CD14-positive monocyte (primary cell): Measurements from ENCODE around the gene BPIFB1. TPM values are rescaled to one million over a fixed set of nuclear protein-coding genes. Genes with fewer than 3 reads are reported as not detected.

Experiments used
- DNase-seq, 3 donors: peaks; one replicate each; pipeline ENCODE4 v3.0.0-alpha.2; 2011 to 2022
- H2AFZ ChIP-seq: 2 replicates; pipeline ENCODE4 v1.6.0; 2012; ENCODE audit warnings: mild to moderate bottlenecking, low read depth, low read length, inconsistent platforms; ENCODE audit not compliant: insufficient read depth, poor library complexity, severe bottlenecking
- H3K27ac ChIP-seq, 2 donors: 1 replicate in 1 of 2; 2 replicates in 1 of 2; pipeline ENCODE4 v1.5.1; 2012 to 2013; ENCODE audit warnings: low read length in 2 of 2, control low read depth in 1 of 2, inconsistent platforms in 1 of 2, low read depth in 1 of 2, mild to moderate bottlenecking in 1 of 2
- H3K27me3 ChIP-seq, 2 donors: one replicate each; pipeline versions ENCODE4 v1.6.0 to v1.6.1; 2011 to 2013; ENCODE audit warnings: low read length in 2 of 2; ENCODE audit not compliant: control insufficient read depth in 2 of 2, insufficient read depth in 2 of 2
- H3K36me3 ChIP-seq, 2 donors: replicated peaks in 1 of 2; 1 replicate in 1 of 2; 2 replicates in 1 of 2; pipeline versions ENCODE4 v1.5.1 to v1.6.1; 2012 to 2013; ENCODE audit warnings: low read length in 2 of 2, control low read depth in 1 of 2, inconsistent platforms in 1 of 2, mild to moderate bottlenecking in 1 of 2; ENCODE audit not compliant: insufficient read depth in 2 of 2, control insufficient read depth in 1 of 2
- H3K4me1 ChIP-seq, 2 donors: 1 replicate in 1 of 2; 2 replicates in 1 of 2; pipeline versions ENCODE4 v1.5.1 to v1.6.1; 2012 to 2013; ENCODE audit warnings: low read length in 2 of 2, control low read depth in 1 of 2, inconsistent platforms in 1 of 2, mild to moderate bottlenecking in 1 of 2, moderate library complexity in 1 of 2; ENCODE audit not compliant: insufficient read depth in 2 of 2, control insufficient read depth in 1 of 2
- H3K4me2 ChIP-seq: replicated peaks from 2 replicates; pipeline ENCODE3; 2012; ENCODE audit warnings: low read length, moderate library complexity, mild to moderate bottlenecking; ENCODE audit not compliant: poor library complexity, severe bottlenecking; ENCODE audit errors: extremely low read depth
- H3K4me3 ChIP-seq, 3 experiments: fragments of 200-600 bp in 1 of 3; sonication (generic) in 1 of 3; replicated peaks in 1 of 3; 1 replicate in 2 of 3; 2 replicates in 1 of 3; pipeline ENCODE4 v1.5.1; 2011 to 2013; ENCODE audit warnings: low read length in 3 of 3, mild to moderate bottlenecking in 3 of 3, control low read depth in 2 of 3, low read depth in 2 of 3, inconsistent platforms in 1 of 3, moderate library complexity in 1 of 3
- H3K79me2 ChIP-seq: 2 replicates; pipeline ENCODE4 v1.6.0; 2012; ENCODE audit warnings: mild to moderate bottlenecking, control low read depth, inconsistent platforms, low read length, moderate library complexity; ENCODE audit not compliant: insufficient read depth
- H3K9ac ChIP-seq: 2 replicates; pipeline ENCODE4 v1.6.0; 2017; ENCODE audit warnings: low read length, mild to moderate bottlenecking; ENCODE audit not compliant: insufficient read depth, poor library complexity, severe bottlenecking
- H3K9me3 ChIP-seq, 2 donors: replicated peaks in 1 of 2; 1 replicate in 1 of 2; 2 replicates in 1 of 2; pipeline versions ENCODE4 v1.5.1 to v1.6.1; 2012 to 2013; ENCODE audit warnings: low read length in 2 of 2, control low read depth in 1 of 2; ENCODE audit not compliant: control insufficient read depth in 1 of 2, insufficient read depth in 1 of 2
- H4K20me1 ChIP-seq: 2 replicates; pipeline ENCODE4 v1.6.0; 2012; ENCODE audit warnings: mild to moderate bottlenecking, low read length, control low read depth, moderate library complexity; ENCODE audit not compliant: insufficient read depth
- H3K27ac Mint-ChIP-seq, 7 donors: one replicate each; pipeline ENCODE4 v1.8.0; 2020; ENCODE audit warnings: mild to moderate bottlenecking in 7 of 7, mixed read lengths in 7 of 7, moderate library complexity in 6 of 7, inconsistent platforms in 2 of 7
- H3K27me3 Mint-ChIP-seq, 3 donors: one replicate each; pipeline ENCODE4 v1.8.0; 2021 to 2022; ENCODE audit warnings: low read depth in 3 of 3, mild to moderate bottlenecking in 3 of 3, mixed read lengths in 3 of 3, moderate library complexity in 3 of 3, inconsistent platforms in 1 of 3
- H3K36me3 Mint-ChIP-seq, 2 donors: one replicate each; pipeline ENCODE4 v1.8.0; 2020; ENCODE audit warnings: mixed read lengths in 2 of 2, inconsistent platforms in 1 of 2, mild to moderate bottlenecking in 1 of 2
- H3K4me1 Mint-ChIP-seq: one replicate; pipeline ENCODE4 v1.8.0; 2020; ENCODE audit warnings: mild to moderate bottlenecking, mixed read lengths
- H3K4me3 Mint-ChIP-seq, 2 donors: one replicate each; pipeline ENCODE4 v1.8.0; 2020; ENCODE audit warnings: mild to moderate bottlenecking in 2 of 2, mixed read lengths in 2 of 2, moderate library complexity in 1 of 2
- H3K9me3 Mint-ChIP-seq, 7 donors: one replicate each; pipeline ENCODE4 v1.8.0; 2020 to 2022; ENCODE audit warnings: mixed read lengths in 7 of 7, mild to moderate bottlenecking in 6 of 7, moderate library complexity in 6 of 7, inconsistent platforms in 2 of 7
- CTCF ChIP-seq: fragments of 200-600 bp; IDR thresholded peaks from one replicate; pipeline ENCODE4 v1.8.0; 2022; ENCODE audit warnings: antibody characterized with exemption, mild to moderate bottlenecking
- WGBS: methylation state at CpG from one replicate; pipeline ENCODE4 v1.1.5; 2013; ENCODE audit warnings: missing lambda C conversion rate; ENCODE audit not compliant: insufficient coverage; 5-methylcytosine and 5-hydroxymethylcytosine counted together
- intact Hi-C, 2 donors: fragments of 100-400 bp; cut with micrococcal nuclease; formaldehyde crosslinking; loops; one replicate each; pipeline versions ENCODE4 v1.15.0 to v1.15.1; 2023
- polyA plus RNA-seq, 3 donors: library from polyadenylated mRNA; depleted of rRNA in 1 of 3; unstranded in 2 of 3; stranded (reverse) in 1 of 3; fragments of 300-500 nt in 2 of 3; fragments of >200 nt in 1 of 3; fragmentation: Illumina TruSeq in 2 of 3; gene quantifications; 1 replicate in 2 of 3; 2 replicates in 1 of 3; pipeline ENCODE4 v1.2.3, GENCODE V29; 2012 to 2021

The BPIFB1 gene
- polyA plus RNA-seq, 3 donors = not detected

- H3K27me3 ChIP-seq = no peaks in the 10 kb centered on the region
- H4K20me1 ChIP-seq = no peaks in the 10 kb centered on the region
- H3K9me3 ChIP-seq = no peaks in the 10 kb centered on the region
- no peak for DNase-seq
- H3K4me3 Mint-ChIP-seq = no peak overlapping the region
- H3K9ac ChIP-seq = no peak overlapping the region
- no peak overlapping the region for H3K27ac Mint-ChIP-seq
- H3K9me3 Mint-ChIP-seq = no peaks in the 10 kb centered on the region
- no peaks in the 10 kb centered on the region for H3K36me3 ChIP-seq
- H3K4me2 ChIP-seq = no peak overlapping the region
- H3K4me1 Mint-ChIP-seq = no peaks in the 10 kb centered on the region
- intact Hi-C loops = no loop called here
- peaks cover 3 to 8% (median 7%) of the 10 kb centered on the region in 3 donors for H3K27me3 Mint-ChIP-seq
- no peaks in the 10 kb centered on the region for H3K4me1 ChIP-seq
- no peaks in the 10 kb centered on the region for H3K79me2 ChIP-seq
- no peak overlapping the region for H3K4me3 ChIP-seq
- no peak overlapping the region for H3K27ac ChIP-seq
- no peak for TF ChIP-seq CTCF
- no peaks in the 10 kb centered on the region for H3K36me3 Mint-ChIP-seq
- 71% methylated on average over 2 of the region's 2 CpGs for WGBS
- H2AFZ ChIP-seq = no peak overlapping the region
Observed at GRCh38 chr20:33284937-33285336, 1.9 kb downstream of the BPIFB1 start.

GRCh38 chr20:33285861-33286495 is 3.0 kb downstream of the BPIFB1 start:
- intact Hi-C loops = no loop called here
- Histone ChIP-seq H3K4me2 (no peak overlapping the region), H3K36me3 (no peaks in the 10 kb centered on the region), H3K79me2 (no peaks in the 10 kb centered on the region), H2AFZ (no peak overlapping the region), H3K9ac (no peak overlapping the region), H3K4me1 (no peaks in the 10 kb centered on the region), H3K27ac (no peak overlapping the region), H3K4me3 (no peak overlapping the region), H3K27me3 (no peaks in the 10 kb centered on the region), H4K20me1 (no peaks in the 10 kb centered on the region), H3K9me3 (no peaks in the 10 kb centered on the region)
- Mint-ChIP-seq H3K4me3 (no peak overlapping the region), H3K27ac (no peak overlapping the region), H3K9me3 (no peaks in the 10 kb centered on the region), H3K36me3 (no peaks in the 10 kb centered on the region), H3K4me1 (no peaks in the 10 kb centered on the region), H3K27me3 (peaks cover 3 to 9% (median 7%) of the 10 kb centered on the region in 3 donors)
- WGBS = 83% methylated on average over 8 of the region's 10 CpGs
- no peak for DNase-seq
- TF ChIP-seq CTCF = no peak
